Keratinocyte (primary cell): ENCODE data around the gene PLEKHJ1.

Experiments used
- CTCF ChIP-seq, 3 experiments: IDR thresholded peaks in 1 of 3; conservative IDR thresholded peaks in 1 of 3; optimal IDR thresholded peaks in 1 of 3; 2 replicates in 2 of 3; 3 replicates in 1 of 3; pipeline versions ENCODE3 to v1.5.1; 2011; ENCODE audit warnings: low read length in 3 of 3, mild to moderate bottlenecking in 3 of 3, moderate library complexity in 2 of 3, control low read depth in 1 of 3, inconsistent platforms in 1 of 3; ENCODE audit not compliant: insufficient read depth in 2 of 3; ENCODE audit errors: extremely low read depth in 1 of 3
- EZH2 ChIP-seq: IDR thresholded peaks from one replicate; pipeline ENCODE4 v1.6.1; 2012; ENCODE audit warnings: inconsistent platforms, mild to moderate bottlenecking, low read length, moderate library complexity

GRCh38 chr19:2214251-2214650 lies 21.9 kb downstream of the PLEKHJ1 start:
- TF ChIP-seq CTCF (optimal IDR thresholded peaks at IDR 0.05 in 1 of 3, IDR thresholded peaks at IDR 0.05 in 1 of 3, conservative IDR thresholded peaks at IDR 0.05 in 1 of 3; ENCODE audit: extremely low read depth in 1 of 3, insufficient read depth in 2 of 3, low read length in 3 of 3): no peak
- no peak for TF ChIP-seq EZH2
